PC-3 (cell line): ENCODE measurements around the gene CTNNBIP1. TPM values are rescaled to one million over a fixed set of nuclear protein-coding genes. Genes with fewer than 3 reads are reported as not detected.

Experiments used
- ATAC-seq: fragments of 200-7000 bp; cut with Tn5 transposase; 2 replicates; pipeline ENCODE4 v1.9.1; 2020; ENCODE audit warnings: mild to moderate bottlenecking, moderate library complexity
- BruUV-seq: library from RNA; stranded (reverse); fragments of 400-500 nt; replicated peaks from 2 replicates; lab custom pipeline; 2021; lab: Mats Ljungman, UMichigan
- CTCF ChIA-PET: fragments of 300-600 bp; sonication (Branson Sonifier 250); formaldehyde crosslinking; loops from one replicate; lab custom pipeline; 2022; ENCODE audit warnings: antibody characterized with exemption; lab: Charles Lee
- POLR2A ChIA-PET: fragments of 300-600 bp; sonication (Branson Sonifier 250); formaldehyde crosslinking; loops from one replicate; lab custom pipeline; 2022; ENCODE audit warnings: antibody characterized with exemption; ENCODE audit not compliant: unreplicated experiment; lab: Charles Lee
- DNase-seq: peaks from one replicate; pipeline ENCODE4 v3.0.0-alpha.2; 2015
- H2AFZ ChIP-seq: fragments of 300-600 bp; sonication (generic); 2 replicates; pipeline ENCODE4 v1.6.0; 2016; ENCODE audit warnings: antibody characterized with exemption, low read length
- H3F3A ChIP-seq: fragments of 300-600 bp; sonication (generic); one replicate; pipeline ENCODE4 v1.6.0; 2017; ENCODE audit warnings: antibody characterized with exemption, low read length, control low read depth, mild to moderate bottlenecking; ENCODE audit not compliant: unreplicated experiment
- H3K27ac ChIP-seq: fragments of 300-600 bp; sonication (generic); 2 replicates; pipeline ENCODE4 v1.5.1; 2016; ENCODE audit warnings: mild to moderate bottlenecking, low read length
- H3K27me3 ChIP-seq: fragments of 300-600 bp; sonication (generic); 2 replicates; pipeline ENCODE4 v1.6.1; 2016; ENCODE audit warnings: low read length, mixed read lengths
- H3K36me3 ChIP-seq: fragments of 300-600 bp; sonication (generic); 2 replicates; pipeline ENCODE4 v1.6.1; 2016; ENCODE audit warnings: low read depth, mixed run types, low read length, mixed read lengths
- H3K4me1 ChIP-seq: fragments of 300-600 bp; sonication (generic); 2 replicates; pipeline ENCODE4 v1.5.1; 2016; ENCODE audit warnings: low read length; ENCODE audit not compliant: insufficient read depth
- H3K4me2 ChIP-seq: fragments of 300-600 bp; sonication (generic); 2 replicates; pipeline ENCODE4 v1.6.0; 2016; ENCODE audit warnings: low read length
- H3K4me3 ChIP-seq: fragments of 300-600 bp; sonication (generic); 2 replicates; pipeline ENCODE4 v1.5.1; 2016; ENCODE audit warnings: mild to moderate bottlenecking, low read length, mixed read lengths
- H3K79me2 ChIP-seq: fragments of 300-600 bp; sonication (generic); 2 replicates; pipeline ENCODE4 v1.6.1; 2017; ENCODE audit warnings: low read length, mixed read lengths
- H3K9ac ChIP-seq: fragments of 300-600 bp; sonication (generic); 2 replicates; pipeline ENCODE4 v1.6.0; 2016; ENCODE audit warnings: mild to moderate bottlenecking, low read length
- H3K9me2 ChIP-seq: fragments of 300-600 bp; sonication (generic); replicated peaks from 2 replicates; pipeline ENCODE4 v1.6.1; 2016; ENCODE audit warnings: mixed run types, low read length, mixed read lengths
- H3K9me3 ChIP-seq: fragments of 300-600 bp; sonication (generic); 2 replicates; pipeline ENCODE4 v1.6.1; 2016; ENCODE audit warnings: low read length, mixed read lengths
- H4K20me1 ChIP-seq: fragments of 300-600 bp; sonication (generic); 2 replicates; pipeline ENCODE4 v1.6.1; 2016; ENCODE audit warnings: low read length, mixed read lengths
- EZH2 ChIP-seq: fragments of 300-600 bp; sonication (generic); IDR thresholded peaks from one replicate; pipeline ENCODE4 v1.6.1; 2017; ENCODE audit warnings: antibody characterized with exemption, mild to moderate bottlenecking, low read length; ENCODE audit not compliant: unreplicated experiment
- EZH2phosphoT487 ChIP-seq: fragments of 300-600 bp; sonication (generic); IDR thresholded peaks from 2 replicates; pipeline ENCODE4 v1.6.1; 2018; ENCODE audit warnings: mild to moderate bottlenecking, antibody characterized with exemption, low read length, borderline replicate concordance
- intact Hi-C: fragments of 100-400 bp; cut with micrococcal nuclease; formaldehyde crosslinking; loops from 2 replicates; pipeline ENCODE4 v1.9.0; 2023
- total RNA-seq: library from RNA; depleted of rRNA; stranded (reverse); fragments of >200 nt; gene quantifications from 2 replicates; pipeline ENCODE4 v1.2.3, GENCODE V29; 2014
- TF ChIP-seq, protein P1 (sequence below): fragments of 300-600 bp; sonication (generic); conservative IDR thresholded peaks from 2 replicates; pipeline ENCODE4 v1.5.1; 2017; ENCODE audit warnings: antibody characterized with exemption, low read depth, mild to moderate bottlenecking, low read length

Gene CTNNBIP1
- total RNA-seq, 1 experiment from 2014 or later = 78.1 TPM

DNA sequence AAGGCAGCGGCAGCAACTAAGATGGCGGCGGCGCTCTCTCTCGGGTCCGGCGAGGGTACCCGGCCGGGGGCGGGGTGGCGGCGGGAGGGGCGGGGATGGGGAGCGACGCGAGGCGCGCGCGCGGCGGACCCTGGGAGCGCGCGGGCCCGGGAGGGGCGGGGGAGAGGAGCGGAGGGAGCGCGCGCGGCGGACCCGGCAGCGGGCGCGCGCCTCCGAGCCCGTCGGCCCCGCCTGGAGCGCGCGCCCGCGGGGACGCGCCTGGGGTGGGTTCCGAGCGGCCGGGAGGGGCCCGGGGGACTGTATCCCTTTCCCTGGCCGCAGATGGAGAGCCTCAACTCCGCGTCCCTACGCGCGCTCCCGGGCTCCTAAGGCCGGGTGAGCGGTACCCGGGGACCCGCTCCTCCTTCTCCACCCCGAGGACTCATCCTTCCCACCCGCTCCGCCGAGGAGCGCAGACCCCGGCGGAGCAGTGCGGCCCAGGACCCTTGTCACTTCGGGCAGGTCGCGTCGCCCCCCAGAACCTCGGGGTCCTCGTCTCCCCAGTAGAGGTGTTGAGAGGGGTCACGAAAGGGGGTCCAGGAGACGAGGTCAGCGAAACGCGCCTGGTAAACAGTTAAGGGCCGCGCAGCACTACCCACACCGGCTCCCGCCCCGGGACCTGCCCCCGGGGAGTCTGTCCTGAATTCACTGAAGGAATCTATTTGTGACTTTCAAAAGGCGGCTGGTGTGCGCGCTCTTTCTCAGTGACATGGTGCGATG, 85.9 kb downstream of the CTNNBIP1 start, which contains the start of gene CLSTN1:
Gene CLSTN1, minus strand, starts transcription at position 23 of the 759 bp plus-strand sequence. CDS start 232 bp downstream, outside the sequence.
- CTCF ChIA-PET = no interaction called here
- peaks cover 44% of the 10 kb centered on the region for H3K79me2 ChIP-seq
- H3K27me3 ChIP-seq = no peaks in the 10 kb centered on the region
- peak within 1 kb of the TSS; percentile 42 for H3K27ac ChIP-seq
- peaks cover 4% of the 10 kb centered on the region for H3F3A ChIP-seq
- H3K4me3 ChIP-seq = peak within 1 kb of the TSS; percentile 83
- TSS peak; percentile 39 for BruUV-seq
- H3K36me3 ChIP-seq = no peaks in the 10 kb centered on the region
- no peaks in the 10 kb centered on the region for H3K9me2 ChIP-seq
- H4K20me1 ChIP-seq = peaks cover 22% of the 10 kb centered on the region
- TF ChIP-seq EZH2 = no peak
- TF ChIP-seq, protein P1, sequence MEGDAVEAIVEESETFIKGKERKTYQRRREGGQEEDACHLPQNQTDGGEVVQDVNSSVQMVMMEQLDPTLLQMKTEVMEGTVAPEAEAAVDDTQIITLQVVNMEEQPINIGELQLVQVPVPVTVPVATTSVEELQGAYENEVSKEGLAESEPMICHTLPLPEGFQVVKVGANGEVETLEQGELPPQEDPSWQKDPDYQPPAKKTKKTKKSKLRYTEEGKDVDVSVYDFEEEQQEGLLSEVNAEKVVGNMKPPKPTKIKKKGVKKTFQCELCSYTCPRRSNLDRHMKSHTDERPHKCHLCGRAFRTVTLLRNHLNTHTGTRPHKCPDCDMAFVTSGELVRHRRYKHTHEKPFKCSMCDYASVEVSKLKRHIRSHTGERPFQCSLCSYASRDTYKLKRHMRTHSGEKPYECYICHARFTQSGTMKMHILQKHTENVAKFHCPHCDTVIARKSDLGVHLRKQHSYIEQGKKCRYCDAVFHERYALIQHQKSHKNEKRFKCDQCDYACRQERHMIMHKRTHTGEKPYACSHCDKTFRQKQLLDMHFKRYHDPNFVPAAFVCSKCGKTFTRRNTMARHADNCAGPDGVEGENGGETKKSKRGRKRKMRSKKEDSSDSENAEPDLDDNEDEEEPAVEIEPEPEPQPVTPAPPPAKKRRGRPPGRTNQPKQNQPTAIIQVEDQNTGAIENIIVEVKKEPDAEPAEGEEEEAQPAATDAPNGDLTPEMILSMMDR = no peak
- TF ChIP-seq EZH2phosphoT487 = no peak
- intact Hi-C loops = loop anchor here (2.0 to 10.0 kb wide), 3 partner anchors 39 to 881 kb away; no protein-coding TSS in a partner anchor
- no peaks in the 10 kb centered on the region for H3K9me3 ChIP-seq
- H3K4me1 ChIP-seq = peaks cover 38% of the 10 kb centered on the region
- H2AFZ ChIP-seq = peak within 1 kb of the TSS; percentile 96
- H3K9ac ChIP-seq = peak within 1 kb of the TSS; percentile 44
- peak; percentile 87 for DNase-seq
- POLR2A ChIA-PET = interaction anchor here (0.7 kb wide), 1 partner anchor 45 kb away, joined by 39 read pairs; no protein-coding TSS in a partner anchor
- ATAC-seq = peak; percentile 31
- H3K4me2 ChIP-seq = peak within 1 kb of the TSS; percentile 96

DNA sequence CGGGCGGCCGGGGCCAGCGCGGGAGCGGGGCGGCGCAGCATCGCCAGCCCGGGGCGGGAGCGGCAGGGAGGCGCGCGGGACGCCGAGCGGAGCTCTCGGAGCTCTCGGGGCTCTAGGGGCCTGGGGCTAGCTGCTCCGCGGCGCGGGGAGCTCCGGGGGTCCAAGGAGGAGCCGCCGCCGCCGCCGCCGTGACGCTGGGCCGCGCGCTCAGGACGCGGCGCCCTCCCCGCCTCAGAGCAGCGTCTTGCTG, 86.5 kb downstream of the CTNNBIP1 start:
- Histone ChIP-seq H3K9me2 (no peaks in the 10 kb centered on the region), H3F3A (peaks cover 4% of the 10 kb centered on the region), H3K27ac (no peak overlapping the region), H3K27me3 (no peaks in the 10 kb centered on the region), H3K9me3 (no peaks in the 10 kb centered on the region), H2AFZ (no peak overlapping the region), H3K4me2 (peak overlapping the region; percentile 88; the same call in 1 of the 2 replicates), H3K4me1 (peaks cover 38% of the 10 kb centered on the region), H3K79me2 (peaks cover 49% of the 10 kb centered on the region), H4K20me1 (peaks cover 22% of the 10 kb centered on the region), H3K9ac (peak overlapping the region; percentile 44; the same call in 1 of the 2 replicates), H3K4me3 (peak overlapping the region; percentile 83), H3K36me3 (no peaks in the 10 kb centered on the region)
- intact Hi-C loops = loop anchor here (10.0 kb wide), 1 partner anchor 881 kb away; no protein-coding TSS in a partner anchor
- no TSS peak for BruUV-seq
- no peak for DNase-seq
- ATAC-seq = peak; percentile 0
- ChIA-PET CTCF (no interaction called here), POLR2A (interaction anchor here (0.7 kb wide), 1 partner anchor 46 kb away, joined by 39 read pairs; no protein-coding TSS in a partner anchor)
- TF ChIP-seq EZH2phosphoT487 = no peak
- no peak for TF ChIP-seq EZH2
- TF ChIP-seq, protein P1 = no peak
